ENCODE measurements around the gene ACADVL.
A peak's percentile ranks its signal among the peaks of the same experiment; 100 is the strongest.

ACADVL gene

DNA sequence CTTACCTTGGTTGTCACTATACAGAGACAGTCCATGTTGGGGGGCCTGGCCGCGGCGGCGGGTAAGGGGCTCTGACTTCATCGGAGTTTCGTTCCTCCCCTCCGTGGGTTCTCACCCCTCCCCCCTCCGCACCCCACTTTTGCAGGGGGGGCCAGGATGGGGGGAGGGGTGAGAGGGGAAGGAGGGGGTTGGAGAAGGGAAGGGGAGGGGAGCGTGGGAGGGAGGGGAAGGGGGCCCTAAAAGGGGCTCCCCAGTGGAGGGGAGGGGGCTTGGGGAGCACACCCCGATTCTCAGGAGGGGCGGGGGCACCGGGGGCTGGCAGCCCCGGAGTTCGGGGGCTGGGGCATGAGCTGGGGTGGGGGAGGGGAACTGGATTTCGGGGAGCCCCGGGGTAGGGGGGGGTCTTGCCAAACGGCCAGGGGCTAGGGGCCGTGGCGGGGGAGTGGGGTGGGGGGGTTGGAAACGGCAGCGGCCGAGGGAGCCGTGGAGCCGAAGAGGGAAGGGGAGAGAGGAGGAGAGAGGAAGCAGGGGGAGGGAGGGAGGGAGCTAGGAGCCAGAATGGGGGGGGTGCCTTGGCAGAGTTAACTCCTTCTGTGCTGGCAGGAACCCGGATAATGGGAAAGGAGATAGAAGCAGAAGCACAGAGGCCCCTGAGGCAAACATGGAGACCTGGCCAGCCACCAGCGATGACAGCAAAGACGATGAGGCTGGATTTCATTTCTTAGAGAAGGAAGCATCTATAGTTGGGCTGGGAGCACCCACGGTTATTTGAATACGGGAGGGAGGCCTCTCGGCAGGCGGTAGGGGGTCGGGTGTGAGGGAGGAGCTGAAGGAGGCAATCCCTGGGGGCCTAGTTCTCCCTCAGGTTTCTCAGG is 2.4 kb upstream of the ACADVL start:
- DNase-seq: peak; percentile 48 to 75 (median 67)

DNA sequence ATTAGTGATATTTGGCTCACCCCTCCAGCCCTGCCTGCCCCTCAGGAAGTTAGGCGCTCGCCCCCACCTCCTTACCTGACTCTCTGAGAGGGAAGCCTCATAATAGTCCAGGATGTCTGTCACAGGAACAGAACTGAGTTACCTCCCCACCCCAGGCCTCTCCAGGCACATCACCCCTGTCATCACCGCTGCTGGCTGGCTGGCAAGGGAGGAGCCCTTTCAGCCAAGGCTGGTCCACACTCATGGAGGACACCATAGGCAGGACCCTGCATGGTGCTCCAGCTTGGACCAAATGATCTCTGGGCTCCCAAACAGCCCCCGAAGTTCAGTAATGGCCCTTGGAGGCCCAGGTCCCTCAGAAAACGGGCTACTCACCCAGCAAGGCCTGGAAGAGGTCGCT is 1.6 kb upstream of the ACADVL start:
- no peak for DNase-seq

DNA sequence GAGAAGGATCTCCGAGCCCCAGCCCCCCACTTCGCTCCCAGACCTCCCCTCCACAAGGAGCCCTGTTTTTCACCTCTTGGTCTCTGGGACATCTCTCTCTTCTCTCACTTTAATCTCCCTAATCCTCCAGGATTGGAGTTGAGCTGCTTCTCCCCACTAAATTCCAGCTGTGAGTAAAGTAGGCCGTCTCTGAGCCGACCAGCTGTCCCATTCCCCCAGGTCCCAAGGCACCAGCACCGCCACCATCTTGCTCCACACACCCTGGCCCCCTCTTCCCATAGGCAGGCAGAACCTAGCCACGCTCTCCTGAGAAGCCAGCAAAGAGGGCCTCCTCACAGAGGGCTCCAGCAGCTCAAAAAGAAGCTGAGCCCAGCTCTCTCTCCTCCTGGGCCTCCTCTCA is 980 bp upstream of the ACADVL start:
- DNase-seq: no peak

DNA sequence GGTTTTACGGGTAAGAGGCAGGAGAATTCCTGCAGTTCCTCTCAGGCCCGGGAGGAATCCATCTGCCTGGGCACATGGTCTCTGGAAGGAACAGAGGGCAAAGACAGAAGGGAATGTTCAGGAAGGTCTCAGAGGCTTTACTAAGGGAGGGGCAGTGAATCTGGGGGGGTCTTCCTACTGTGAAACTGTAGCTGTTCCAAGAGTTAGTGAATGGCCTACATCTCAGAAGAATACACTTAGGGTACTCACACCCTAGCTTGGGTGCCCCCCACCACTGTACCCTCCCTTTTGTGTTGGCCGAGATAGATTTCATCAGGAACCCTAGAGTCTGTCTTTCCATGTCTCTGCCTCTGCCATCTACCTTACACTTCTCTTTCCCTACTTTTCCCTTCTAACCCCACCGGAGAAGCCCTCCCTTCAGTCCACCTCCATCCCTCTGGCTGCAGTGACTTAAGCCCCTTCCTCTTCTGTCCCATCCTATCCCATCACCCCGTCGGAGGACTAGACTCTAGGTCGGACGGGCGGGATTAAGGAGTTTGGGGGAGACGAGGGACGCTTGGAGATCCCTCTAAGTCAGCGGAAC is 418 bp upstream of the ACADVL start:
- peak in 3 of 4 experiments; percentile 19 to 27 (median 23) for DNase-seq

DNA sequence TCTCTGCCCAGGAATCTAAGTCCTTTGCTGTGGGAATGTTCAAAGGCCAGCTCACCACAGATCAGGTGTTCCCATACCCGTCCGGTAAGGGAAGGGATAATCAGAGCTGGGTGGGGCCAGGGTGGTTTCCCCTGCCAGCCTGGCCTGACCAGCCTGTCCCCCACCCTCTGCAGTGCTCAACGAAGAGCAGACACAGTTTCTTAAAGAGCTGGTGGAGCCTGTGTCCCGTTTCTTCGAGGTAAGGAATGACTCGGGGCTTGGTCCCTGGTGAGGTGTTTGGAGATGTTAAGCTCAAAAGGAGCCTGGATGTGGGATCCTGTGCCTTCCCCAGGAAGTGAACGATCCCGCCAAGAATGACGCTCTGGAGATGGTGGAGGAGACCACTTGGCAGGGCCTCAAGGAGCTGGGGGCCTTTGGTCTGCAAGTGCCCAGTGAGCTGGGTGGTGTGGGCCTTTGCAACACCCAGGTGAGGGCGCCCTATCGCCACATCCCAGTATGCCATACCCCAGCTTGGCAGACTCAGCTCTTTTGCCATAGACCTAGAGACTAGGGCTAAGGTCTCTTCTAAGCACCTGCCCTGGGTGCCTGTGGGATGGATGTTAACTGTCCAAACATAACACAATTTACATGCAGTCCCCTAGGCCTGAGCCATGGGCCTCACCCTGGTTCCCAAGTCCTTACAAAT is 997 bp downstream of the ACADVL start:
- DNase-seq: peak; percentile 58 to 79 (median 66)

DNA sequence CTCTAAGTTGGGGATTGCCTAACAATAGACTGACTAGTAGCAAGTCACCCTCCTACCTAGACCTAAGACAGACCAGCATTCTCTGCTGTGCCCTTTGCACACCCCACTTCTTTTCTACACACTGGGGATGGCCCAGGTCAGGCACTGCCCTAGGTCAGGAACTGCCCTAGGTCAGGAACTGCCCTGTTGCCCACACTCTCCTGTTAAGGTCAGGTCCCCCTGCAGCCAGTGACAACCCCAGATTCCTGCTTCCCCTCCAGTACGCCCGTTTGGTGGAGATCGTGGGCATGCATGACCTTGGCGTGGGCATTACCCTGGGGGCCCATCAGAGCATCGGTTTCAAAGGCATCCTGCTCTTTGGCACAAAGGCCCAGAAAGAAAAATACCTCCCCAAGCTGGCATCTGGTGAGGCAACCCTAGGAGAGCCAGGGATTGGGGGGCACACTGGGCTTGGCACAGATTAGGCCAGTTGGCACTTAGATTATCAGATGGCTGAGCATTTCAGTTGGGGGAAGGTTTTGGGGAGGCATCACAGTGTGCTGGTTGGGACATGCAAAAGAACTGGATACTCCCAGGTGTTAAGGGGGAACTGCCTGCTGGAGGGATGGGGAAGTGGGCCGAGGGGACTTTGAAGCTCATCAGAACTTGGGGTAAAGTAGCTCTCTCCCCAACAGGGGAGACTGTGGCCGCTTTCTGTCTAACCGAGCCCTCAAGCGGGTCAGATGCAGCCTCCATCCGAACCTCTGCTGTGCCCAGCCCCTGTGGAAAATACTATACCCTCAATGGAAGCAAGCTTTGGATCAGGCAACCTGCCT is 1.7 kb downstream of the ACADVL start:
- no peak for DNase-seq

DNA sequence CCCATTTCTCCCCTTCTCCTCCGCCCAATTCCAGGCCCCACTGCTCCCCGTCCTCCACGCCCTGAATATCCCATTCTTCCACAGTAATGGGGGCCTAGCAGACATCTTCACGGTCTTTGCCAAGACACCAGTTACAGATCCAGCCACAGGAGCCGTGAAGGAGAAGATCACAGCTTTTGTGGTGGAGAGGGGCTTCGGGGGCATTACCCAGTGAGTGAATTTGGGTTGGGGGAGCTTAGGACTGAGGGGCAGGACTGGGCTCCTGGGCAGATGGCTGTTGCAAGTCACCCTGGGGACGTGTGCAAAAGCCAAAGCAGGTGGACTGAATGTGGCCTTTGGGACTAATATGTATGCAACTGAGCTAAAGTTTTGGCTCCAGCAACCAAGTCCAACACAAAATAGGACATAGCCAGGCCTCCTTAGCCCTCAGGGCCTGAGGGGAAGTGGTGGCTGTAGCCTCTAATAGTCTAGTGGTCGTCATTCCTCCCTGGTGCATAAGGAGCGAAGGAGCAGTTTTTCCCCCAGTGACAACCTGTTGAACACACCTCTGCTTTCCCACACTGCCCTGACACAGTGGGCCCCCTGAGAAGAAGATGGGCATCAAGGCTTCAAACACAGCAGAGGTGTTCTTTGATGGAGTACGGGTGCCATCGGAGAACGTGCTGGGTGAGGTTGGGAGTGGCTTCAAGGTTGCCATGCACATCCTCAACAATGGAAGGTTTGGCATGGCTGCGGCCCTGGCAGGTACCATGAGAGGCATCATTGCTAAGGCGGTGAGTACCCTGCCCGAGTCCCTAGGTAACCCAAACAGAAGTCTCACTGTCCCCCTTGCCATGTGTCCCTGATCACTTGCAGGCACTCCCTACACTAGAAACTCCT is 2.6 kb downstream of the ACADVL start:
- no peak for DNase-seq

DNA sequence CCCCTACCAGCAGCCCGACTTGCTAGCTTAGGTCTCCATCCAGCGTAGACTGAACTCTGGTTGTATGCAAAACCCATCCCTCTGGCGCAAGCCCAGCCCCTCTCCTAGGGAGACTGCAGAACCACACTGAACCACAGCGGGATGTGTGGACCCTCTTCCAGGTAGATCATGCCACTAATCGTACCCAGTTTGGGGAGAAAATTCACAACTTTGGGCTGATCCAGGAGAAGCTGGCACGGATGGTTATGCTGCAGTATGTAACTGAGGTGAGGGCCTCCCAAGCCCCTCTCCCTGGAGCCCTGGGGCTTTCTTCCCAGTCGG is 3.2 kb downstream of the ACADVL start:
- no peak for DNase-seq

DNA sequence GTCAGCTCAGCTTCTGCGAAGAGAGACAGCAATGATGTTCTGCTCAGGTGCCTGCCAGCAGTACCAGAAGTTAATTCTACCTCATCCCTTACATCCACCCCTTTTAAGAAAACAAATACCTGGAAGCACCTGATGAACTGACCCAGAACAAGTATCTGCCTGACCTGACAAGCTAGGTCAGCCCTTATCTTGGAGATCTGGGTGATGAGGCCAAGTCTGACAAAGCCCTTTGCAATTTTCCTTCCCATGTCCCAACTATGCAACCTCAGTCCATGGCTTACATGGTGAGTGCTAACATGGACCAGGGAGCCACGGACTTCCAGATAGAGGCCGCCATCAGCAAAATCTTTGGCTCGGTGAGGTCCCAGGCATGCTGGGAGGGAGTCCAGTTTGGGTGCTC is 3.6 kb downstream of the ACADVL start:
- DNase-seq: no peak

DNA sequence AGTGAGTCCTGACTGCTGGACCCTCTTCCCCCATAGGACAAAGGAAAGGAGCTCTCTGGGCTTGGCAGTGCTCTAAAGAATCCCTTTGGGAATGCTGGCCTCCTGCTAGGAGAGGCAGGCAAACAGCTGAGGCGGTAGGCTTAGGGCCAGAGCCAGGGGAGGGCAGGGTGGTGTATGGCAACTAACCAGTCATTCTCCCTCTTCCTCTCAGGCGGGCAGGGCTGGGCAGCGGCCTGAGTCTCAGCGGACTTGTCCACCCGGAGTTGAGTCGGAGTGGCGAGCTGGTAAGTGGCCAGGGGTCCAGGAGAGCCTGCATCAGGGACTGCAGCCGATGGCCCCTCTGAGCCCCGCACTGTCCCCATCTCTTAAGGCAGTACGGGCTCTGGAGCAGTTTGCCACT is 4.4 kb downstream of the ACADVL start:
- DNase-seq: no peak

DNA sequence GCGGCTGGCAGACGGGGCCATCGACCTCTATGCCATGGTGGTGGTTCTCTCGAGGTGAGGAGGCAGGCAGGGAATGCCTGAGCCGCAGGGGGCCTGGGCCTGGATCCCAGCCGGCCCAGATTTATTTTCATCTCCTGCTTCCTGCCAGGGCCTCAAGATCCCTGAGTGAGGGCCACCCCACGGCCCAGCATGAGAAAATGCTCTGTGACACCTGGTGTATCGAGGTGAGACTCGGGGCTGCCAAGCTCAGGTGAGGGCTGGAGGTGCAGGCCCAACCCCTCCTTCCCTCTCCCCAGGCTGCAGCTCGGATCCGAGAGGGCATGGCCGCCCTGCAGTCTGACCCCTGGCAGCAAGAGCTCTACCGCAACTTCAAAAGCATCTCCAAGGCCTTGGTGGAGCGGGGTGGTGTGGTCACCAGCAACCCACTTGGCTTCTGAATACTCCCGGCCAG is 4.9 kb downstream of the ACADVL start:
- no peak for DNase-seq

DNA sequence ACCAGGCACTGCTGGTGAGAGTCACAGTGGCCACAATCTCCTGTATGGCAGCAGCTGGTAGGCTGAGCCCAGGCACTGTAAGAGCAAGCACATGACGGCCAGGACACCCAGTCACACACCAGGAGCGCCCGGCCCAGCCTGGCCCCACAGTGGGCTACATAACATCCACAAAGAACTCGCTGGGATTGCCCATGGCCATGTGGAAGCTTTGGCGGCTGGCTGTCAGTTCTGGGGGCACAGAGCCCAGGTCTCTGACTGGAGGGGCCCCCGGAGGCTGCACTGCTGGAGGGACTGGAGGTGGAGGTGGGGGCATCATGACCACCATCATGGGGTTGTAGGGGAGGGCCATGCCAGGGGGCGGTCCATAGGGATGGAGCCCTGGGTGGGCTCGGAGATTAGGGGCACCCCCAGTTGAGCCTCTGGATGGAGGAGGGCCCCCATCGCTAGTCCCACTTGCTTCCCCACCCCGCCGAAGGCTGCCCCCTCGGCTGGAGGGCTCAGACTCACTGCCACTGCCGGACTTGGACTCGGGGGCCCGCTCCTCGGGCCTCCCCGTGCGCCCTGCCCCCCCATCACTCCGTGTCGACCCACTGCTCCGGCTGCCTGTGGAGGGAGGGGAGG is 6.1 kb downstream of the ACADVL start:
- no peak for DNase-seq

DNA sequence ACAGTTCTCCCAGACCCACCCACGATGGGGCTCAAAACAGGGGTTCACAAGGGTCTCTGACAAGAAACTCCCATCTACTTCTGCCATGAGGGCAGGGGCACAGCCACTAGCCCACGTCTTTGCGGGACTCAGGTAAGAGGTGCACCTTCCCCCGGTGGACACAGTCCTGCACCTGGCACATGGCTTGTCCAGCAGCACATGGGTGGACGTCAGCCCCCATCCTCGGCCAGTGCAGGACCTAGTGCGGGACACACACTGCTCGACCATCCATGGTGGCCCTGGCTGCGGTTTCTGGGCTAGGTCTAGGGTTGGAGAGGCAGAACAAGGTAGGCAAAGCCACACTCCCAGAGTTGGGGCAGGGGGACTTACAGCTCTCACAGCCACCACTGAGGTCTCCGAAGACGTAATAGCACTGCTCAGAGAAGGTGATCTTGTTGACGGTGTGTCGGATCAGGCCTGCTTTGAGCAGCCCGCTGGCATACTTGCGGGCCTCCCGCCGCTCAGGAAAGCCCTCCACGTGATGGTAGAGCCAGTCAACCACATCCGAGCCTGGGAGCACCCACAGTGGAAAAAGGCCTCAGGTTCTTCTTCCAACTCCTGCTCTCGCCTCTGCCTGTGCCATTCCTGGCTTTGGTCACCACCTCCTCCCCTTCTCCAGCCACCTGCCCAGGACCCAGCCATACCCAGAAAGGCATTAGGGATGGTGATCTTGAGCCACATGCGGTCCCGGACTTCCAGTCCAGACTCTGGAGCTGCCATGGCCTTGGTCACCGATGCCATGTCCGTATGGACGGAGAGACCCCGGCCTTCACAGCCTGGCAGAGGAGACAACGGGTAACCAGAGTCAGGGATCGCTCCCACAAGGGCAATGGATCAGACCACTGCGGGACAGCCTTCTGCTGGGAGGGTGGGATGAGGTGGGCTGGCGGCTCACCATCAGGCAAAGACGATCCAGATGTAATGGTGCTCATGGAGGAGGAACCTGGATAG is 7.3 kb downstream of the ACADVL start:
- DNase-seq: no peak

DNA sequence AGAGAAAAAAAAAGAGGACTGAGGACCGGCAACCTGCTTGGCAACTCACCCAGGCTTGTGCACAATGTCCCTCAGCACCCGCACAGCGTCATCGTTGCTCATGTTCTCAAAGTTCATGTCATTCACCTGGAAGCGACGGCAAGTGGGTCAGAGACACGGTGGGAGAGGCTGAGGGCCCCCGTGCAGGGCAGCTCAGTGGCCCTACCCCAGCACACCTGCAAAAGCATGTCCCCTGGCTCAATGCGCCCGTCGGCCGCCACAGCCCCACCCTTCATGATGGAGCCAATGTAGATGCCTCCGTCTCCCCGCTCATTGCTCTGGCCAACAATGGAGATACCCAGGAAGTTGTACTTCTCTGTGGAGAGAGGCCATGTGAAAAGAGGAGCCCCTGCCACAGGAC is 9.2 kb downstream of the ACADVL start:
- no peak for DNase-seq

DNA sequence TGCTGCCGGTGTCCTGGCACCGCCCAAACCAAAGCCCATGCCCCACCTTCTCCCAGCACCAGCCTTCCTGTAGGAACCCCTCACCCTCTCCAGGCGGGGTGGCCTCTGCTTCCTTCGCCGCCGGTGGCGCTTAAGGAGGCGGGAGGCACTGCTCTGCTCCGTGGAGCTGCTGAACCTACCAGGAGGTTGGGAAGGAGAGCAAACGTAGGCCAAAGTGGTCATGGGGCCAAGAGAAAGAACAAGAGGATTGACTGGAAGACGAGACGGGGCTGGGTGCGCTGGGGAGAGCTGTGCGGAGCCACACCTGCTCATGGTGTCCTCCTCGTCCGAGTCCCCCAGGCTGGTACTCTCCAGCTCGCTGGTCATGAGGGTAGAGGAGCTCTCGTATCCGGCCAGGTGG is 9.8 kb downstream of the ACADVL start:
- DNase-seq: no peak

DNA sequence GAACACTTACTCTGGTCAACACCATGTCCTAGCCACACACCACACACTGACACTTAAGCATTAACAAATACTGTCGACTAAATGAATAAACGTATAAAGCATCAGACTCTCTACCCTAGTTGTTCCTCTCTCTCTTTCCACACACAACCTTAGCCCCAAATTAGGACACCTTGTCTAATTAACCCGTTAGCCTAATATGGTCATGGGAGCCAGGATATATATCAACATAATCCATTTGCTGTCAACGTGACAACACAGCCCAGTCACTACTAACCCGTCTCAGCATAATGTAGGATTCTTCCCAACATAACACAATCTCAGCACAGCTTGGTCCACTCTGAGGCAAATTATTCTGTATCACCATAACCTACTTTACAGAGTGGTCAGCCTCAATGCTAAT is 12.4 kb downstream of the ACADVL start:
- DNase-seq: no peak

DNA sequence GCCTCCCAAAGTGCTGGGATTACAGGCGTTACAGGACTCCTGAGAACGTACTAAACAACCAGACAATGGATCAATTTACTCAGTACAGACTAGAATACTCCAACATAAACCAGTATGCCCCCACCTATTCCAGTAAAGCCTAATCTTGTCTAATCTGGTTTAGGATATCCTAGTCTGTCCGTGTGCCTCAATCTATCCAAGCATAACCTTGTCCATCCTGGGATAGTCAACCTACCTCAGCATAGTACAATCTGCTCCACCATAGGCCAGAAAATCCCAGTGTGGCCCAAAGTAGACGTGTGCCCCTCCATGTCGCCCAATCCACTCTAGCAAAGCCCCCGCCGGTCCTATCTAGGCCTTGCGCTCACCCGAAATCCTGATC is 14.0 kb downstream of the ACADVL start:
- no peak for DNase-seq

DNA sequence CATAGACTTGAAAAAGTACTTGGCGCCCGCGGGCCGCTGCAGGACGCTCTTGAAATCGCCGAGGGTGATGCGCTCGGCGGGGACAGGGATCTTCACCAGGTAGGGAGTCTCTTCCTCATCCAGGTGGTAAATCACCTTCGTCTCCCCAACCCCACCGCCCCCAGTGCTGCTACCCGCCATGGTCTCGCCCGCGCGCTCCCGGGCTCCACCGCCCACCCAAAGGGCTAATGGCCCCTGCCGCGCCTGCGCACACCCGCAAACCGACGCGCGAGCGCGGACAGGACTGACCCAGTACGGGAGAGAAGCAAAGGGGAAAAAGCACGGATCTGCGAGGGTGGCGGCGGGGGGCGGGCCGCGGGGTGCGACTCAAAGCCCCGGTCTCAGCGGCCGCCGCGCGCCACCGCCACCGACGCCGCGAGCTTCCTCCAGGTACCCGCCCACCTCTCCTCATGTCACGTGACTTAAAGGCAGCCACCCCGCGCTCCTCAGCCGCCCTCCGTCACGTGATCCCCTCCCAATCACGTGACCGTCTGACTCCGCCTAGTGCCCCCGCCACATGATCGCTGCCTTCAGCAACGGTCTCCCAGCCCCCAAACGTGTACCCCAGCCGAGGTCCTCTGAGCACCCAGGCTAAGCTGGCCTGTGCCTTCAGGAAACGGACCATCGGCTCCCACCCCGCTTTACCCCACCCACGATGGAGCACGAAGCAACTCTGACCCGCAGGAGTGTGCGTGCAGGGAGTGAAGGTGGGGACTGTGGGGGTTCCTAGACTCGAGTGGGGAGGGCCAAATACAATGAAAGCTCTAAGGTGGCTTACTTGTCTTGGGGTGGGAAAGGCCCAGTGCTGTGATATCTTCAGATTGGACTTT is 14.6 kb downstream of the ACADVL start, which contains the start of gene DVL2:
Gene DVL2, minus strand, starts transcription at position 435 of the 869 bp plus-strand sequence. Its CDS starts 255 bp downstream, at position 180.
- peak; percentile 94 to 98 (median 97) for DNase-seq

Measured in suppressor macrophage (primary cell).